Upper lobe of right lung (tissue), 1 donor: ENCODE results near the gene OLFM2. TPM values are rescaled to one million over a fixed set of nuclear protein-coding genes. Genes with fewer than 3 reads are reported as not detected.
A peak's percentile ranks its signal among the peaks of the same experiment; 100 is the strongest.

Source experiments
- ATAC-seq: fragments of 200-7000 bp; cut with Tn5 transposase; one replicate; pipeline ENCODE4 v1.9.1; 2020; ENCODE audit warnings: mild to moderate bottlenecking, moderate library complexity
- DNase-seq: peaks from one replicate; pipeline ENCODE4 v3.0.0-alpha.2; 2020
- H3K27ac ChIP-seq: fragments of 200-600 bp; one replicate; pipeline ENCODE4 v1.8.0; 2022
- H3K27me3 ChIP-seq: fragments of 200-600 bp; one replicate; pipeline ENCODE4 v1.8.0; 2022; ENCODE audit warnings: mild to moderate bottlenecking
- H3K36me3 ChIP-seq: fragments of 200-600 bp; one replicate; pipeline ENCODE4 v1.8.0; 2022
- H3K4me1 ChIP-seq: fragments of 200-600 bp; one replicate; pipeline ENCODE4 v1.8.0; 2022
- H3K4me3 ChIP-seq: fragments of 200-600 bp; one replicate; pipeline ENCODE4 v1.8.0; 2022; ENCODE audit warnings: mild to moderate bottlenecking
- H3K9me3 ChIP-seq: fragments of 200-600 bp; one replicate; pipeline ENCODE4 v1.8.0; 2022
- intact Hi-C: fragments of 100-400 bp; cut with DNase I; formaldehyde crosslinking; loops from one replicate; pipeline ENCODE4 v1.11.0; 2022
- total RNA-seq: library from RNA; stranded (reverse); fragmentation: NEBNext Ultra II Directional; extraction: Animal tissue kit (Norgen Biotek cat#: 25700); gene quantifications from one replicate; pipeline ENCODE4 v1.2.1, GENCODE V29; 2021
- TF ChIP-seq, protein P1 (sequence below): fragments of 200-600 bp; IDR thresholded peaks from one replicate; pipeline ENCODE4 v1.8.0; 2022; ENCODE audit warnings: antibody characterized with exemption
- donor health status: DM: no; HTN: yes; CAD: no; lungs with severe emphysema.

Gene OLFM2
- total RNA-seq, 1 donor from 2014 or later, result 14.6 TPM

DNA sequence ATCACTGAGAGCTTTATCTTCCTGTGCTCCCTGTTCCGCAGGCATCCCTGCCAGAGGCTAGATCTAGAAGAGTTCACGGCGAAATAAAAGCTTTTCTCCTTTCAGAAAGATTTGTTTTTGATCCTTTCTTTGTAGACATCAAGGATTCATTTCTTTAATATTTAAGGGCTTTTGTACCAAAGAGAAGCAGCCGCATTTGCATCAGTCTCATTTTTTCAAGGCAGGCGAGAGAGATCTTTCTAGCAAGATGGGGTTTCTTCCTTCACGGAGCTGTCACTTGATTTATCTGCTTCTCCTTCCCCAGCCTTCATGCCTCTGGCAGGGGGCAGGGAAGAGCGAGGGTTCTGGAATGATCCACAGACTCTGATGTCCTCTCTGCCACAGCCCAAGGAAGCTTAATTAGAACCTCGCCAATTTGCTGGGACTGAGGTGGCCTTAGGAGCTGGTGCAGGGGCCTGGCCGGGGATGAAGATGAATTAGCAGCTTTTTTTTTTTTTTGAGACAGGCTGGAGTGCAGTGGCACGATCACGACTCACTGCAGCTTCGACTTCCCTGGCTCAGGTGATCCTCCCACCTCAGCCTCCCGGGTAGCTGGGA lies 61.2 kb downstream of the OLFM2 start:
- Histone ChIP-seq H3K27me3 (no peaks in the 10 kb centered on the region), H3K4me3 (no peak overlapping the region), H3K4me1 (no peaks in the 10 kb centered on the region), H3K9me3 (no peaks in the 10 kb centered on the region), H3K36me3 (no peaks in the 10 kb centered on the region), H3K27ac (no peak overlapping the region)
- DNase-seq, result no peak
- TF ChIP-seq, protein P1, sequence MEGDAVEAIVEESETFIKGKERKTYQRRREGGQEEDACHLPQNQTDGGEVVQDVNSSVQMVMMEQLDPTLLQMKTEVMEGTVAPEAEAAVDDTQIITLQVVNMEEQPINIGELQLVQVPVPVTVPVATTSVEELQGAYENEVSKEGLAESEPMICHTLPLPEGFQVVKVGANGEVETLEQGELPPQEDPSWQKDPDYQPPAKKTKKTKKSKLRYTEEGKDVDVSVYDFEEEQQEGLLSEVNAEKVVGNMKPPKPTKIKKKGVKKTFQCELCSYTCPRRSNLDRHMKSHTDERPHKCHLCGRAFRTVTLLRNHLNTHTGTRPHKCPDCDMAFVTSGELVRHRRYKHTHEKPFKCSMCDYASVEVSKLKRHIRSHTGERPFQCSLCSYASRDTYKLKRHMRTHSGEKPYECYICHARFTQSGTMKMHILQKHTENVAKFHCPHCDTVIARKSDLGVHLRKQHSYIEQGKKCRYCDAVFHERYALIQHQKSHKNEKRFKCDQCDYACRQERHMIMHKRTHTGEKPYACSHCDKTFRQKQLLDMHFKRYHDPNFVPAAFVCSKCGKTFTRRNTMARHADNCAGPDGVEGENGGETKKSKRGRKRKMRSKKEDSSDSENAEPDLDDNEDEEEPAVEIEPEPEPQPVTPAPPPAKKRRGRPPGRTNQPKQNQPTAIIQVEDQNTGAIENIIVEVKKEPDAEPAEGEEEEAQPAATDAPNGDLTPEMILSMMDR, result no peak
- ATAC-seq, result no peak
- intact Hi-C loops, result no loop called here

DNA sequence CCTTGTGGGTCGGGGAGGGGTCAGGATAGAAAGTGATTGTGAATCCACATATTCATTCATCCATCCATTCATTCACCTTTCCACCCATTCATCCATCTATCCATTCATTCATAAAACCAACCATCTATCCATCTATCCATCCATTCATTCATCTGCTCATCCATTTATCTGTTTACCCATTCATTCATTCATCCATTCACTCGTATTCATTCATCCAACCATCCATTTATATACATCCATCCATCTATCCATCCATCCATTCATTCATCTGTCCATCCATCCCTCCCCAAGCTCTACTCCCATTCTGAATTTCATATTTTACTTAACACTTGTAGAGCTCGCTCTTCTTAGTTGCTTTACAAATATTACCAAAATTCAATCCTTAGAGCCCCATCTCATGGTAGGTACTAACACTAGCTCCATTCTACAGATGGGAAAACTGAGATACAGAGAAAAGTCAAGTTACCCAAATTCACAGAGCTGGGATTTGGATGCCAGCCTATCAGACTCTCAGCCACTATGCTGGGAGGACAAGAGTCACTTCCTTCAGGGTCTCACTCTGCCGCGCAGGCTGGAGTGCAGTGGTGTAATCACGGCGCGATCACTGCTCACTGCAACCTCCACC lies 63.6 kb downstream of the OLFM2 start:
- ATAC-seq (no peak), DNase-seq (no peak)
- intact Hi-C loops, result no loop called here
- Histone ChIP-seq H3K36me3 (no peaks in the 10 kb centered on the region), H3K4me3 (no peak overlapping the region), H3K27me3 (no peaks in the 10 kb centered on the region), H3K4me1 (no peaks in the 10 kb centered on the region), H3K9me3 (no peaks in the 10 kb centered on the region), H3K27ac (no peak overlapping the region)
- TF ChIP-seq, protein P1, result no peak

DNA sequence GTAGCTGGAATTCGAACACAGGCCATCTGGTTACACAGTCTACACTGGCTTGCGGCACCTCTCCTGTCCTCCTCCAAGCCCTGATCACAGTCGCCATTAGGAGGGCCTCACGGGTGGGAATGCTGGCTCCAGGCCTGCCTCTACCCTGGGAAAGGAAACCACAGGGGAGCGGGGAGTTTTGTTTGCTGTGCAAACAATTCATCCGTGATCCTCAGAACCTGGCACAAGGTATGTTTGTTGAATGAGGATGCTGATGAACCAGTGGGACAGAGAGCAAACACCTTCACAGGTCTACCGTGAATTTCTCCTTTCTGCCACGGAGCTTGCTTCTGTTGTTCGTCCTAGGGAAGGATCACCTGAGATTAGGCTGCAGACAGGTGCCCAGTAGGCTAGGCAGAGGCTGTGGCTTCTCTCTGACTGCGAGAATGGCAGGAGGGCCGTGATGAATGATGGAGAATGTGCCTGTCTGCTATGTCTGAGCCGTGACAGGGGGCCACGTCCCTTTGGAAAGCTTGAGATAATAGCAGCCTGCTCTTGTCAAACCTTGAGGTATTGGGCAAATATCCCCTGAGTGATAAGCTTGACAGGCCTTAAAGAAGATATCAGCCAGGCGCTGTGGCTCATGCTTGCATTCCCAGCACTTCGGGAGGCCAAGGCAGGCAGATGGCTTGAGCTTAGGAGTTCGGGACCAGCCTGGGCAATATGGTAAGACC lies 64.5 kb downstream of the OLFM2 start:
- no peaks in the 10 kb centered on the region for H3K4me1 ChIP-seq
- ATAC-seq, result no peak
- no peak overlapping the region for H3K4me3 ChIP-seq
- intact Hi-C loops, result no loop called here
- H3K9me3 ChIP-seq, result no peaks in the 10 kb centered on the region
- H3K27ac ChIP-seq, result no peak overlapping the region
- TF ChIP-seq, protein P1, result no peak
- H3K36me3 ChIP-seq, result no peaks in the 10 kb centered on the region
- no peaks in the 10 kb centered on the region for H3K27me3 ChIP-seq
- DNase-seq, result no peak

DNA sequence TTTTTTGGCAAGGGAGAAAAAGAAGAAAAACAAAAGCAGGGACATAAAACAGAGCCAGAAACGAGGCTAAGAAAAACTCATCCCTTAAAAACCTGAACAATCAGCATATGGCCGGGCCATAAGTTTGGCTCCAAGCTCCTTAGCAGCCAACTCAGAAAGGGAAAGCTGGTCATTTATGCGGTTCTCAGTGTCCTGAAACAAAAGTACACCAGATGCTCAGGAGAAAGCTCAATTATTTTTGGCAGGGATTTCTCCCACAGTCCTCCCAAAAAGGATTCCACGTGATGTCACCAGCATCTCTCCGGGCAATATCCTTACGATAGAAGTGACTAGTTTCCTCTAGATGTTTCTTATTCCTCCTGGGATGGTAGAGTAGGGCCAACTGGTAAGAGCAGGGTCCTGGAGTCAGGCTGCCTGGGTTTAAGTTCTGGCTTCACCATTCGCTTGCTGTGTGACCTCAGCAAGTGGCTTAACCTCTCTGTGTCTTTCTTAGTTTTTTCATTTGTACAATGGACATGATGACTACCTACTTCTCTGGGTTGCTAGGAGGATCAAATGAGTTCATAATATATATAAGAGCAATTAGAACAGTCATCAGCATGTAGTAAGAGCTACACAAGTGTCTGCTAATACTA lies 67.2 kb downstream of the OLFM2 start:
- intact Hi-C loops, result no loop called here
- ATAC-seq (no peak), DNase-seq (no peak)
- no peaks in the 10 kb centered on the region for H3K4me1 ChIP-seq
- no peaks in the 10 kb centered on the region for H3K36me3 ChIP-seq
- H3K9me3 ChIP-seq, result no peaks in the 10 kb centered on the region
- no peaks in the 10 kb centered on the region for H3K27me3 ChIP-seq
- TF ChIP-seq, protein P1, result no peak
- H3K27ac ChIP-seq, result no peak overlapping the region
- no peak overlapping the region for H3K4me3 ChIP-seq

DNA sequence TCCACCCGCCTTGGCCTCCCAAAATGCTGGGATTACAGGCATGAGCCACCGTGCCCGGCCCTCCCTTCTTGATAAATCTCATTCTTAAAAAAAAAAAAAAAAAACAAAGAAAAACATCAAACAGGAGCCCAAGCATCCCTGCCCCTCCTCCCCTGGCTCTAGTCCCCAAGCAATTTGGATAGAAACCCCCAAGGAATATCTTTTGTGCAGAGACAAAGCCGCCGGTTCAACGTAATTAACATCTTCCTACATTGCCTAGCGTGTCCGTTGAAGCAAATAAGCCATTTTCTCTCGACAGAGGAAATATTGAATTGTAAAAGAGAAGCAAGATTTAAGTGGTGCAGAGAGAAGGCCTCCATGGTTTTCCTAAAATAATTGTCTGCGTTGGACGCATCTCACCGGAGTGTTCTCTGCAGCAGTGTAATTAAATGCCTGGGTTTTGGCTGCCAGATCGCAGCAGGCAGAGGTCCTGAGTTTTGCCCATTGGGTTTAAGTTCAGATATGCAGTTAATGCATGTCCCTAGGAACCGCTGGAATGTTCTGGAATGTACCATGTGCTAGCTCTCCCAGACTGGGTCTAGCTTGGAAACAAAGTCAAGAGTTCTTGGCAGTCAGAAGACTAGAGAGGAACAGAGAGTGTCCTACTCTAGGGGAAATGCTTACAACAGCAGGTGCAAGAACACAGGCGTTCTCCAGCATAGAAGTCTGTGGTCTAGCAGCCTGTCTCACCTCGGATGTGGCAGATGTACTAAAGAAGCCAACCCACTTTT lies 70.4 kb downstream of the OLFM2 start:
- Histone ChIP-seq H3K27ac (no peak overlapping the region), H3K36me3 (no peaks in the 10 kb centered on the region), H3K27me3 (no peaks in the 10 kb centered on the region), H3K9me3 (no peaks in the 10 kb centered on the region), H3K4me3 (no peak overlapping the region), H3K4me1 (no peaks in the 10 kb centered on the region)
- TF ChIP-seq, protein P1, result no peak
- intact Hi-C loops, result no loop called here
- no peak for DNase-seq
- peak; percentile 23 for ATAC-seq
